Right atrium auricular region (tissue), 2 donors: ENCODE data around the gene ZBTB16. TPM values are rescaled to one million over a fixed set of nuclear protein-coding genes. Genes with fewer than 3 reads are reported as not detected.

ENCODE experiments used
- DNase-seq: peaks from one replicate; pipeline ENCODE4 v3.0.0-alpha.2; 2019; ENCODE audit warnings: low spot score
- H3K27ac ChIP-seq, 2 donors: fragments of 200-600 bp; sonication (generic); 1 replicate in 1 of 2; 2 replicates in 1 of 2; pipeline ENCODE4 v1.5.1; 2016 to 2019
- H3K27me3 ChIP-seq, 2 donors: fragments of 200-600 bp; sonication (generic); one replicate each; pipeline versions ENCODE4 v1.5.1 to v1.6.0; 2017 to 2019
- H3K36me3 ChIP-seq: fragments of 200-600 bp; sonication (generic); one replicate; pipeline ENCODE4 v1.5.1; 2016
- H3K4me1 ChIP-seq, 2 donors: fragments of 200-600 bp; sonication (generic); one replicate each; pipeline versions ENCODE4 v1.5.1 to v1.6.0; 2017 to 2019
- H3K4me3 ChIP-seq, 2 donors: fragments of 200-600 bp; sonication (generic); 1 replicate in 1 of 2; 2 replicates in 1 of 2; pipeline ENCODE4 v1.5.1; 2017 to 2019; ENCODE audit warnings: mild to moderate bottlenecking in 1 of 2, moderate library complexity in 1 of 2
- H3K9me3 ChIP-seq, 2 donors: fragments of 200-600 bp; sonication (generic); one replicate each; pipeline ENCODE4 v1.5.1; 2019
- total RNA-seq, 2 donors: library from RNA; depleted of rRNA; stranded (reverse); fragments of >200 nt; gene quantifications; one replicate each; pipeline ENCODE4 v1.1.0, GENCODE V29; 2016
- TF ChIP-seq, protein P1 (sequence below), 2 donors: fragments of 200-600 bp; sonication (generic); IDR thresholded peaks; one replicate each; pipeline ENCODE4 v1.5.1; 2019; ENCODE audit warnings: antibody characterized with exemption in 2 of 2

The ZBTB16 gene
- total RNA-seq, 2 donors from 2014 or later = 65.5 to 101 TPM

DNA sequence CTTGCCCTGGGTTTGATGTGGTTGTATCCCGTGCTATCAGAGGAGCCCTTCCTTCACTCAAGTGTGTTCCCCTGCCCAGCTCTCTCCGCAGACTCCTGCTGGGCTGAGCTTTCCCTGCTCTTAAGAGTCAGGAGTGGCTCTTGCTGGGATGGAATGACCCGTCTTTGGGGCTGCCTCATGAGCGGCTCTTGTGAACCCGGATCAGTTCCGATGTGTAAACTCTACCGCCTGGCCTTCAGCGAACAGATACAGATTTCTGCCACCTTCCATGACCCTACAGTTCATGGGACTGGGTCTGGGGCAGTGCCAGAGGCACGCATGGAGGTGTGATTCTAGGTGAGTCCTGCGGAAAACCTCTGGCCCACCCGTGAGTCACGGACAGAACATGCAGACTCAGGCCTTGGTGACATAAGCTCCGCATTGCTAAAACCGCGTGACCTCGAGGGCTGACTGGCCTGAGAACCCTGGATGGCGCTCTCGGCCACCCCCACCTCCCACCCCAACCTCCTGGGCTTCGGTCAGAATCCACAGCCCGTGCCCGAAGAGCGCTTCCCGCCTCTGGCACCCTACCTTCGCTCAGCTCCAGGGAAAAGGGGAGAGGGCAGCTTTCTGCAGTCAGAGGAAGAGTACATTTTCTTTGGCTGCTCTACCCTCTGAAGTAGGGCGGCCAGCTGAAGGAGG is 1.3 kb upstream of the ZBTB16 start:
- H3K4me3 ChIP-seq = peak overlapping the region; percentile 84 to 97
- DNase-seq = no peak
- H3K27me3 ChIP-seq = no peaks in the 10 kb centered on the region
- peaks cover 27% of the 10 kb centered on the region for H3K36me3 ChIP-seq
- H3K9me3 ChIP-seq = no peaks in the 10 kb centered on the region
- H3K4me1 ChIP-seq = peaks cover 0 to 38% of the 10 kb centered on the region in 2 donors
- TF ChIP-seq, protein P1, sequence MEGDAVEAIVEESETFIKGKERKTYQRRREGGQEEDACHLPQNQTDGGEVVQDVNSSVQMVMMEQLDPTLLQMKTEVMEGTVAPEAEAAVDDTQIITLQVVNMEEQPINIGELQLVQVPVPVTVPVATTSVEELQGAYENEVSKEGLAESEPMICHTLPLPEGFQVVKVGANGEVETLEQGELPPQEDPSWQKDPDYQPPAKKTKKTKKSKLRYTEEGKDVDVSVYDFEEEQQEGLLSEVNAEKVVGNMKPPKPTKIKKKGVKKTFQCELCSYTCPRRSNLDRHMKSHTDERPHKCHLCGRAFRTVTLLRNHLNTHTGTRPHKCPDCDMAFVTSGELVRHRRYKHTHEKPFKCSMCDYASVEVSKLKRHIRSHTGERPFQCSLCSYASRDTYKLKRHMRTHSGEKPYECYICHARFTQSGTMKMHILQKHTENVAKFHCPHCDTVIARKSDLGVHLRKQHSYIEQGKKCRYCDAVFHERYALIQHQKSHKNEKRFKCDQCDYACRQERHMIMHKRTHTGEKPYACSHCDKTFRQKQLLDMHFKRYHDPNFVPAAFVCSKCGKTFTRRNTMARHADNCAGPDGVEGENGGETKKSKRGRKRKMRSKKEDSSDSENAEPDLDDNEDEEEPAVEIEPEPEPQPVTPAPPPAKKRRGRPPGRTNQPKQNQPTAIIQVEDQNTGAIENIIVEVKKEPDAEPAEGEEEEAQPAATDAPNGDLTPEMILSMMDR (IDR thresholded peaks at IDR 0.05) = no peak
- peak overlapping the region; percentile 100 for H3K27ac ChIP-seq

DNA sequence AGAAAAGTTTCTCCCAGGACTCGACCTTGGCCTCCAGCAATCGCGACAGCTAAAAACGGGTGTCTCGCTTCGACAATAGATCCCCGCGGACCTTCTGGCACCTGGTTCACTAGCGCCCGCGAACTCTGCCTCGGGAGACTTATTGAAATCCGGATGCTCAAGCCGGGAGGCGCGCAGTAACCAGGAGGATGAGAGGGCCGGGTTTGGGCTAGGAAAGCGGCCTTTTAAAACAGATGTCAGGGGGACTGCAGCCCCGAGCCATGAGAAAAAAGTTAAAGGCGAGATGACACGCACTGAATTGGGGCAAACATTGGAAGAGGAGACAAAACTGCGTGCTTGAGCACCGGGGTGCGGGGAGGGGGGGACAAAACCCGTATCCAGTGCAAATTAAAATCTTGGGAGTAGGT is 637 bp upstream of the ZBTB16 start:
- H3K9me3 ChIP-seq = no peaks in the 10 kb centered on the region
- H3K4me1 ChIP-seq = peaks cover 0 to 45% of the 10 kb centered on the region in 2 donors
- no peaks in the 10 kb centered on the region for H3K27me3 ChIP-seq
- peak overlapping the region; percentile 84 to 97 for H3K4me3 ChIP-seq
- H3K27ac ChIP-seq = peak overlapping the region; percentile 100
- no peak for DNase-seq
- peaks cover 34% of the 10 kb centered on the region for H3K36me3 ChIP-seq
- TF ChIP-seq, protein P1 (IDR thresholded peaks at IDR 0.05) = no peak

DNA sequence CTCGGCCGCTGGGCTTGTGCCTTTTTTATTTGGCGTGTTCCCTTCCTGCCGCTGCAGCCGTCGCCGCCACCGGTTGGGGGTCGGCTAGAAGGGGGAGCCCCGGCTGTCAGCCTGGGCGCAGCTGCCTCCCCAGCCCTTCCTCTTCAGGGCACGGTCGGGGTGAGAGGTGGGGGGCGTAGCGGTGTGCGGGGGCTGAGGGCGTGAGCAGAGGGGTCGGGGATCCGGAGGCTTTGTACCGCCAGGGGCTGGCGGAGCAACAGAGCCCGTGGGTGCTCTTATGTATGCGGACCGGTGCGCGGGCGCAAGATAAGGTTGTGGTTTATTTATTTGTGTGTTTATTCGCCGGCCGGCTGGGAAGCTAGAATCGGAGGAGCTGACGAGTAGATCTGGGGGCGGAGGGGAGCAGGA is 477 bp downstream of the ZBTB16 start:
- H3K27ac ChIP-seq = peak overlapping the region; percentile 100
- peaks cover 45% of the 10 kb centered on the region for H3K36me3 ChIP-seq
- H3K9me3 ChIP-seq = no peaks in the 10 kb centered on the region
- H3K27me3 ChIP-seq = no peaks in the 10 kb centered on the region
- peaks cover 0 to 56% of the 10 kb centered on the region in 2 donors for H3K4me1 ChIP-seq
- DNase-seq = no peak
- TF ChIP-seq, protein P1 (IDR thresholded peaks at IDR 0.05) = no peak
- H3K4me3 ChIP-seq = peak overlapping the region; percentile 84 to 97

DNA sequence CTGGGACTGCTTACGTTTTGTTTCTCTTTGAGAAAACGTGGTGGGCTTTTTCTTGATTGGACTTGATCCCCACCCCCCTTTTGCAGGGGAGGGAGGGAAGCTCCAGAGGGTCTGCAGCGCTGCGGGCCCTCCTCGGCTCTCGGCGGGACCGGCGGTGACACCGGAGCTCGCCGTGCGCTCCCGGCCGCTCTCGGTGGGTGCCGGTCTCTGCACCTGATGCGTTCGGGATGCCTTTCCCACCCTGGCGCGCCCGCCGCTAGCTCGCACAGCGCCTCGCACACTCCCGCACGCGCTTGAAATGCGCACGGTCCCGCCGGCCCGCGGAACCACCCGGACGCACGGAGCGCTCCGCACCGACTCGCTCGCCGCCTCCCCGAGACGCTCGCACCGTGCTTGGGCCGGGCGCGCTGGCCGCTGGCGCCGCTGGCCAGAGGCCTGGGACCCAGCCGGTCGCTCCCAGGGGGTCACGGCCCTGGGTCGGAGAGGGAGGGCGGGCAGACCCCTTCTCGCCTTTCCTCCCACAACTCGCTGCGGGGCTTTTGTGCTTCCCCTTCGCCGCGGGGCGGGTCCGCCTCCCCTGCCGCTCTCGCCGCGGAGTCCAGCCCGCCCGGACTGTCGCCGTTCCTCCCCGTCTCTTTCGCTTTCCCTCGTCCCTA is 1.0 kb downstream of the ZBTB16 start:
- Histone ChIP-seq H3K4me3 (peak overlapping the region; percentile 84 to 97), H3K27ac (peak overlapping the region; percentile 100), H3K27me3 (no peaks in the 10 kb centered on the region), H3K4me1 (peaks cover 0 to 62% of the 10 kb centered on the region in 2 donors), H3K9me3 (no peaks in the 10 kb centered on the region), H3K36me3 (peaks cover 49% of the 10 kb centered on the region)
- no peak for DNase-seq
- TF ChIP-seq, protein P1 (IDR thresholded peaks at IDR 0.05) = no peak

DNA sequence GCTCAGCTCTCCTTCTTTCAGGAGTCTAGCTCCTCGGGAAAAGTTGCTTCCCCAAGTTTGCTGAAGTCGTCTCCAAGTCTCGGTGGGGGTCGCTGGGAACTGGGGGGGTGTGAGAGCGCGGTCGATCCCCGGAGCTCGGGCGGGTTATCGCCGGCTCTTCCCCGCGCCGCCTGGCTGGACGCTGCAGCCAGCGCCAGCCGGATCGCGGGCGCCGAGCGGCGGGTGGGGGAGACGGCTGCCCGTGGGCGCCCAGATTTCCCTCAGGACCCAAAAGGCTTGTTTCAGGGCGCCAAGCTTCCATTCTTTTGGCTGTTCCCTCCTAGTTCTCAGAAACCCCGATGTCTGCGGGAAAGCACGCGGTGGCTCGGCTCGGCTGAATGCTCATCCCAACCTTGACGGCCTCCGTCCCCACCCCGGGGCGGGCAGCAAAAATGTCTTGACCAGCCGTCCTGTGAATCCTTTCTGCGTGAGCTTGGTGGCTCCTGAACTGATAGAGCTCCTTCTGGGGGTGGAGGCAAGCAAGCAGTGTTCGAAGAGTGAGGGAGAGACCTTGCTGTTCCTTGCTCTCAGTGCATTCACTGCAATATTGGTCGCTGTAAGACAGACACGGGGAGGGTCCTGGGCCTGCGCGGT is 1.7 kb downstream of the ZBTB16 start:
- peak overlapping the region; percentile 100 for H3K27ac ChIP-seq
- peak overlapping the region; percentile 84 to 97 for H3K4me3 ChIP-seq
- H3K27me3 ChIP-seq = no peaks in the 10 kb centered on the region
- TF ChIP-seq, protein P1 (IDR thresholded peaks at IDR 0.05) = no peak
- H3K9me3 ChIP-seq = no peaks in the 10 kb centered on the region
- DNase-seq = no peak
- H3K36me3 ChIP-seq = peaks cover 56% of the 10 kb centered on the region
- H3K4me1 ChIP-seq = peaks cover 0 to 68% of the 10 kb centered on the region in 2 donors
